SH-SY5Y (cell line): Measurements from ENCODE around the gene SLX4IP.

Experiments
- GATA2 ChIP-seq: IDR thresholded peaks from 2 replicates; pipeline ENCODE4 v1.6.1; 2011; ENCODE audit warnings: mild to moderate bottlenecking, low read depth, low read length
- GATA3 ChIP-seq: IDR thresholded peaks from 2 replicates; pipeline ENCODE4 v1.6.1; 2011; ENCODE audit warnings: low read depth, mild to moderate bottlenecking, low read length, moderate library complexity

GRCh38 chr20:10647471-10647870 lies 212.4 kb downstream of the SLX4IP start:
- no peak for TF ChIP-seq GATA2
- TF ChIP-seq GATA3: no peak
